Breast epithelium (tissue), 3 donors: ENCODE measurements around the gene SYNGR3.

ENCODE experiments used
- POLR2A ChIP-seq: fragments of 450-650 bp; IDR thresholded peaks from one replicate; pipeline ENCODE4 v1.6.1; 2016; ENCODE audit warnings: antibody characterized with exemption, mild to moderate bottlenecking, moderate library complexity
- POLR2AphosphoS5 ChIP-seq, 3 donors: sonication (generic); formaldehyde crosslinking; IDR thresholded peaks; one replicate each; pipeline ENCODE4 v1.6.1; 2017; ENCODE audit warnings: antibody characterized with exemption in 3 of 3
- TF ChIP-seq, protein P1 (sequence below), 3 donors: fragments of 450-650 bp; IDR thresholded peaks; one replicate each; pipeline ENCODE4 v1.5.1; 2016 to 2017; ENCODE audit warnings: antibody characterized with exemption in 3 of 3, mild to moderate bottlenecking in 3 of 3, moderate library complexity in 3 of 3

DNA sequence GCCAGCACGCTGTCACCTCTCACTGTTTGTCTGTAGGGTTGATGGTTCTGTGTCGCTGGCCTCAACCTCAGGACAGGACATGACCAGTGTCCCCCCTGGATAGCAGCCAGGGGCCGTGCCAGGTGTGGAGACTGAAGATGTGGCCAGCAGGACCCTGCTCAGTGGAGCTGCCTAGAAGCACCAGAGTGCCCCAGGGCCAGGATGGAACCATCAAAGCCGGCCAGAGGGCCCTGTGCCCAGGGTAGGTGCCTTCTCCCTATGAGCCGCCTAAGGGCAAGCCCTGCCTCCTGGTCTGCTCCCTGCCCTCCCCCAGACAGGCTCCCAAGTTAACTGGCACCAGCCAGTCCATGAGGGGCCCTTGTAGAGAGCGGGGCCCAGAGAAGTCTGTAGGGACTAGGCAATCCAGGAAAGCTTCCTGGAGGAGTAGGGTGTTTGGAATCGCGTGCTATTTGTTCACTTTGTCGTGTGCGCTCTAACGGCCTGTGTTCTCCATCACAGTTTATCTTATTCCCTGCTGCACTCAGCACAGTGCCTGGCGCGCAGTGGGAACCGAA, 31.0 kb upstream of the SYNGR3 start:
- TF ChIP-seq, protein P1, sequence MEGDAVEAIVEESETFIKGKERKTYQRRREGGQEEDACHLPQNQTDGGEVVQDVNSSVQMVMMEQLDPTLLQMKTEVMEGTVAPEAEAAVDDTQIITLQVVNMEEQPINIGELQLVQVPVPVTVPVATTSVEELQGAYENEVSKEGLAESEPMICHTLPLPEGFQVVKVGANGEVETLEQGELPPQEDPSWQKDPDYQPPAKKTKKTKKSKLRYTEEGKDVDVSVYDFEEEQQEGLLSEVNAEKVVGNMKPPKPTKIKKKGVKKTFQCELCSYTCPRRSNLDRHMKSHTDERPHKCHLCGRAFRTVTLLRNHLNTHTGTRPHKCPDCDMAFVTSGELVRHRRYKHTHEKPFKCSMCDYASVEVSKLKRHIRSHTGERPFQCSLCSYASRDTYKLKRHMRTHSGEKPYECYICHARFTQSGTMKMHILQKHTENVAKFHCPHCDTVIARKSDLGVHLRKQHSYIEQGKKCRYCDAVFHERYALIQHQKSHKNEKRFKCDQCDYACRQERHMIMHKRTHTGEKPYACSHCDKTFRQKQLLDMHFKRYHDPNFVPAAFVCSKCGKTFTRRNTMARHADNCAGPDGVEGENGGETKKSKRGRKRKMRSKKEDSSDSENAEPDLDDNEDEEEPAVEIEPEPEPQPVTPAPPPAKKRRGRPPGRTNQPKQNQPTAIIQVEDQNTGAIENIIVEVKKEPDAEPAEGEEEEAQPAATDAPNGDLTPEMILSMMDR (IDR thresholded peaks at IDR 0.05), result no peak
- TF ChIP-seq POLR2A (no peak), POLR2AphosphoS5 (IDR thresholded peaks at IDR 0.05) (no peak)
